T-helper 1 cell treated with Interleukin-12 subunit alpha and Interleukin-12 subunit beta and Interleukin-4 antibody, amounts not matched to agents 30 ng/mL and 1 ng/mL, for 36 hours (primary cell): ENCODE measurements around the gene OLIG2. TPM values are rescaled to one million over a fixed set of nuclear protein-coding genes. Genes with fewer than 3 reads are reported as not detected.

ENCODE experiments used
- intact Hi-C: fragments of 100-400 bp; cut with micrococcal nuclease; formaldehyde crosslinking; loops from one replicate; pipeline ENCODE4 v1.15.1; 2024
- total RNA-seq: library from RNA; stranded (reverse); gene quantifications from 2 replicates; pipeline ENCODE4 v1.2.3, GENCODE V29; 2022

OLIG2 gene
- total RNA-seq, 1 donor from 2014 or later = not detected

- intact Hi-C loops = no loop called here
Observed at GRCh38 chr21:33031152-33031911, 5.6 kb downstream of the OLIG2 start.

- intact Hi-C loops = no loop called here
Observed at GRCh38 chr21:33032434-33033047, 6.8 kb downstream of the OLIG2 start.

GRCh38 chr21:33033094-33033951 lies 7.6 kb downstream of the OLIG2 start:
- intact Hi-C loops = no loop called here

GRCh38 chr21:33033961-33034413 lies 8.3 kb downstream of the OLIG2 start:
- intact Hi-C loops = no loop called here

- intact Hi-C loops = no loop called here
Observed at GRCh38 chr21:33035147-33035546, 9.4 kb downstream of the OLIG2 start.

- intact Hi-C loops = no loop called here
Observed at GRCh38 chr21:33036430-33037162, 10.9 kb downstream of the OLIG2 start.

GRCh38 chr21:33037501-33037900 lies 11.8 kb downstream of the OLIG2 start:
- intact Hi-C loops = no loop called here

- intact Hi-C loops = no loop called here
Observed at GRCh38 chr21:33039536-33039935, 13.8 kb downstream of the OLIG2 start.

- intact Hi-C loops = no loop called here
Observed at GRCh38 chr21:33040215-33040614, 14.5 kb downstream of the OLIG2 start.

- intact Hi-C loops = no loop called here
Observed at GRCh38 chr21:33041981-33042380, 16.2 kb downstream of the OLIG2 start.

- intact Hi-C loops = no loop called here
Observed at GRCh38 chr21:33042812-33043211, 17.1 kb downstream of the OLIG2 start.

- intact Hi-C loops = no loop called here
Observed at GRCh38 chr21:33046455-33046854, 20.7 kb downstream of the OLIG2 start.

- intact Hi-C loops = no loop called here
Observed at GRCh38 chr21:33047231-33047630, 21.5 kb downstream of the OLIG2 start.

GRCh38 chr21:33051925-33052324 lies 26.2 kb downstream of the OLIG2 start:
- intact Hi-C loops = no loop called here

GRCh38 chr21:33053951-33054350 lies 28.2 kb downstream of the OLIG2 start:
- intact Hi-C loops = no loop called here

- intact Hi-C loops = no loop called here
Observed at GRCh38 chr21:33055991-33056390, 30.3 kb downstream of the OLIG2 start.

GRCh38 chr21:33057385-33057940 lies 31.7 kb downstream of the OLIG2 start:
- intact Hi-C loops = no loop called here

GRCh38 chr21:33058527-33058926 lies 32.8 kb downstream of the OLIG2 start:
- intact Hi-C loops = no loop called here

GRCh38 chr21:33058957-33059356 lies 33.2 kb downstream of the OLIG2 start:
- intact Hi-C loops = no loop called here

- intact Hi-C loops = no loop called here
Observed at GRCh38 chr21:33059380-33059841, 33.7 kb downstream of the OLIG2 start.

- intact Hi-C loops = no loop called here
Observed at GRCh38 chr21:33061233-33061632, 35.5 kb downstream of the OLIG2 start.
